H9 (cell line): ENCODE measurements around the gene HERC3. TPM values are rescaled to one million over a fixed set of nuclear protein-coding genes. Genes with fewer than 3 reads are reported as not detected.

ENCODE experiments used
- DNase-seq: peaks from one replicate; pipeline ENCODE4 v3.0.0-alpha.2; 2017
- H2AFZ ChIP-seq: one replicate; pipeline ENCODE4 v1.6.1; 2013; ENCODE audit warnings: mild to moderate bottlenecking, low read length, control low read depth, moderate library complexity
- H2AK5ac ChIP-seq: 2 replicates; pipeline ENCODE4 v1.6.1; 2013; ENCODE audit warnings: low read length, control low read depth, mixed read lengths; ENCODE audit not compliant: insufficient read length
- H2BK120ac ChIP-seq: one replicate; pipeline ENCODE4 v1.6.1; 2013; ENCODE audit warnings: low read depth, mild to moderate bottlenecking, low read length, control low read depth, inconsistent platforms; ENCODE audit not compliant: poor library complexity, severe bottlenecking
- H2BK12ac ChIP-seq: 2 replicates; pipeline ENCODE4 v1.6.1; 2013; ENCODE audit warnings: low read length, control low read depth, mixed read lengths, low read depth; ENCODE audit not compliant: insufficient read length
- H2BK15ac ChIP-seq: 2 replicates; pipeline ENCODE4 v1.6.1; 2013; ENCODE audit warnings: low read depth, low read length, control low read depth
- H2BK20ac ChIP-seq: one replicate; pipeline ENCODE4 v1.6.1; 2013; ENCODE audit warnings: low read depth, mild to moderate bottlenecking, low read length, control low read depth, inconsistent platforms; ENCODE audit not compliant: poor library complexity, severe bottlenecking
- H2BK5ac ChIP-seq: 2 replicates; pipeline ENCODE4 v1.6.1; 2013; ENCODE audit warnings: low read length, control low read depth, mixed read lengths; ENCODE audit not compliant: insufficient read length
- H3K14ac ChIP-seq: 2 replicates; pipeline ENCODE4 v1.6.1; 2013; ENCODE audit warnings: low read length, control low read depth; ENCODE audit not compliant: insufficient read depth
- H3K18ac ChIP-seq: 2 replicates; pipeline ENCODE4 v1.6.1; 2013; ENCODE audit warnings: low read depth, mild to moderate bottlenecking, mixed read lengths, low read length, control low read depth; ENCODE audit not compliant: insufficient read length
- H3K23ac ChIP-seq: 2 replicates; pipeline ENCODE4 v1.6.1; 2013; ENCODE audit warnings: low read length, control low read depth, mixed read lengths, low read depth; ENCODE audit not compliant: insufficient read length
- H3K23me2 ChIP-seq: 2 replicates; pipeline ENCODE4 v1.6.1; 2013; ENCODE audit warnings: low read depth, mild to moderate bottlenecking, mixed read lengths, low read length, control low read depth; ENCODE audit not compliant: insufficient read length, poor library complexity, severe bottlenecking
- H3K27ac ChIP-seq: 2 replicates; pipeline ENCODE4 v1.5.1; 2013; ENCODE audit warnings: low read length, control low read depth, mixed read lengths, low read depth; ENCODE audit not compliant: insufficient read length
- H3K27me3 ChIP-seq: 2 replicates; pipeline ENCODE4 v1.6.1; 2013; ENCODE audit warnings: low read length, control low read depth, inconsistent platforms; ENCODE audit not compliant: insufficient read depth
- H3K4ac ChIP-seq: 2 replicates; pipeline ENCODE4 v1.6.1; 2013; ENCODE audit warnings: low read depth, mild to moderate bottlenecking, control low read depth, inconsistent platforms, low read length, moderate library complexity
- H3K4me1 ChIP-seq: 2 replicates; pipeline ENCODE4 v1.6.1; 2013; ENCODE audit warnings: low read length, control low read depth, inconsistent platforms; ENCODE audit not compliant: insufficient read depth
- H3K4me2 ChIP-seq: 2 replicates; pipeline ENCODE4 v1.6.1; 2013; ENCODE audit warnings: low read length, control low read depth, mixed read lengths; ENCODE audit not compliant: insufficient read length, insufficient read depth
- H3K56ac ChIP-seq: 2 replicates; pipeline ENCODE4 v1.6.1; 2013; ENCODE audit warnings: low read depth, mild to moderate bottlenecking, mixed read lengths, low read length, control low read depth; ENCODE audit not compliant: insufficient read length
- H3K79me1 ChIP-seq: 2 replicates; pipeline ENCODE4 v1.6.1; 2013; ENCODE audit warnings: low read depth, mild to moderate bottlenecking, moderate library complexity, low read length, control low read depth, inconsistent platforms; ENCODE audit not compliant: insufficient read depth, poor library complexity, severe bottlenecking
- H3K79me2 ChIP-seq: 2 replicates; pipeline ENCODE4 v1.6.1; 2013; ENCODE audit warnings: low read length, control low read depth, inconsistent platforms; ENCODE audit not compliant: insufficient read depth
- H3K9ac ChIP-seq: 2 replicates; pipeline ENCODE4 v1.6.1; 2013; ENCODE audit warnings: low read length, control low read depth, mixed read lengths; ENCODE audit not compliant: insufficient read length; ENCODE audit errors: extremely low read depth
- H3K9me3 ChIP-seq: one replicate; pipeline ENCODE4 v1.6.1; 2013; ENCODE audit warnings: low read depth, low read length, inconsistent platforms; ENCODE audit not compliant: control insufficient read depth
- H3T11ph ChIP-seq: one replicate; pipeline ENCODE4 v1.6.1; 2013; ENCODE audit warnings: mild to moderate bottlenecking, low read length, control low read depth, inconsistent platforms
- H4K20me1 ChIP-seq: one replicate; pipeline ENCODE4 v1.6.1; 2013; ENCODE audit not compliant: control insufficient read depth, insufficient read length, insufficient read depth
- H4K5ac ChIP-seq: 2 replicates; pipeline ENCODE4 v1.6.1; 2013; ENCODE audit warnings: low read depth, mild to moderate bottlenecking, mixed read lengths, low read length, control low read depth; ENCODE audit not compliant: insufficient read length
- H4K8ac ChIP-seq: replicated peaks from 2 replicates; pipeline ENCODE4 v1.6.1; 2013; ENCODE audit warnings: low read length, control low read depth, mixed read lengths, low read depth; ENCODE audit not compliant: insufficient read length
- H4K91ac ChIP-seq: 2 replicates; pipeline ENCODE4 v1.6.1; 2013; ENCODE audit warnings: low read depth, mild to moderate bottlenecking, moderate library complexity, mixed read lengths, low read length, control low read depth; ENCODE audit not compliant: insufficient read length
- H3K27ac Mint-ChIP-seq, 3 experiments: 2 replicates in 2 of 3; 3 replicates in 1 of 3; pipeline ENCODE4 v1.8.0; 2020 to 2021; ENCODE audit warnings: mixed read lengths in 3 of 3, mild to moderate bottlenecking in 1 of 3, moderate library complexity in 1 of 3
- H3K27me3 Mint-ChIP-seq: 2 replicates; pipeline ENCODE4 v1.8.0; 2021; ENCODE audit warnings: low read depth, mild to moderate bottlenecking, moderate library complexity, mixed read lengths
- H3K36me3 Mint-ChIP-seq, 3 experiments: 2 replicates in 2 of 3; 3 replicates in 1 of 3; pipeline ENCODE4 v1.8.0; 2020 to 2021; ENCODE audit warnings: low read depth in 3 of 3, mixed read lengths in 3 of 3; ENCODE audit not compliant: insufficient read depth in 1 of 3
- H3K4me1 Mint-ChIP-seq, 2 experiments: 2 replicates each; pipeline ENCODE4 v1.8.0; 2020; ENCODE audit warnings: mixed read lengths in 2 of 2
- H3K4me3 Mint-ChIP-seq, 2 experiments: 2 replicates in 1 of 2; 3 replicates in 1 of 2; pipeline ENCODE4 v1.8.0; 2020 to 2021; ENCODE audit warnings: mild to moderate bottlenecking in 2 of 2, mixed read lengths in 2 of 2, moderate library complexity in 1 of 2
- H3K9me3 Mint-ChIP-seq, 2 experiments: 2 replicates in 1 of 2; 3 replicates in 1 of 2; pipeline ENCODE4 v1.8.0; 2020; ENCODE audit warnings: mild to moderate bottlenecking in 2 of 2, mixed read lengths in 2 of 2, moderate library complexity in 1 of 2
- CTCF ChIP-seq: fragments of 200-600 bp; sonication (generic); conservative IDR thresholded peaks from 3 replicates; pipeline ENCODE4 v1.8.0; 2021; ENCODE audit warnings: antibody characterized with exemption, mild to moderate bottlenecking
- WGBS: extraction: QIAGEN DNeasy Blood & Tissue Kit; methylation state at CpG from one replicate; pipeline ENCODE4 v1.1.7; 2013; ENCODE audit warnings: missing lambda C conversion rate, low lambda C conversion rate, mixed read lengths; ENCODE audit not compliant: insufficient read length; ENCODE audit errors: extremely low coverage; 5-methylcytosine and 5-hydroxymethylcytosine counted together
- total RNA-seq: library from RNA; stranded (reverse); gene quantifications from 2 replicates; pipeline ENCODE4 v1.2.1, GENCODE V29; 2021

The HERC3 gene
- total RNA-seq, 1 experiment from 2014 or later, result 2.9 TPM

GRCh38 chr4:88573995-88574394 is 18.3 kb upstream of the HERC3 start:
- Histone ChIP-seq H3K4me1 (peaks cover 7% of the 10 kb centered on the region; the same call in 1 of the 2 replicates), H2BK15ac (no peak overlapping the region), H3K23ac (no peak overlapping the region), H3K56ac (no peak overlapping the region), H3T11ph (no peak overlapping the region), H2BK5ac (no peak overlapping the region), H3K23me2 (no peaks in the 10 kb centered on the region), H3K79me2 (no peaks in the 10 kb centered on the region), H4K5ac (no peak overlapping the region), H3K9me3 (no peaks in the 10 kb centered on the region), H2BK20ac (no peak overlapping the region), H3K79me1 (no peaks in the 10 kb centered on the region), H3K27ac (no peak overlapping the region), H4K20me1 (no peaks in the 10 kb centered on the region), H3K9ac (no peak overlapping the region), H3K4ac (no peak overlapping the region), H3K27me3 (no peaks in the 10 kb centered on the region), H2BK12ac (no peak overlapping the region), H3K18ac (no peak overlapping the region), H3K4me2 (no peak overlapping the region), H4K91ac (no peak overlapping the region), H2BK120ac (no peak overlapping the region), H2AK5ac (no peak overlapping the region), H2AFZ (peak overlapping the region; percentile 85), H4K8ac (no peak overlapping the region), H3K14ac (no peak overlapping the region)
- TF ChIP-seq CTCF, result peak; percentile 59
- DNase-seq, result peak; percentile 49
- WGBS, result no CpG with 5 or more reads among the region's 2 CpGs
- Mint-ChIP-seq H3K27ac (no peak overlapping the region), H3K4me3 (no peak overlapping the region), H3K27me3 (no peaks in the 10 kb centered on the region; the same call in 1 of the 2 replicates), H3K36me3 (no peaks in the 10 kb centered on the region), H3K9me3 (no peaks in the 10 kb centered on the region; a peak in 1 of 5 replicates), H3K4me1 (peaks cover 14% of the 10 kb centered on the region in 2 experiments)
